SK-N-MC (cell line): ENCODE measurements around the gene COTL1.

Experiments used
- EZH2 ChIP-seq: fragments of 200-600 bp; sonication (generic); IDR thresholded peaks from one replicate; pipeline ENCODE4 v1.6.1; 2017; ENCODE audit warnings: antibody characterized with exemption
- FOXP2 ChIP-seq: optimal IDR thresholded peaks from 2 replicates; pipeline ENCODE3; 2011; ENCODE audit warnings: mild to moderate bottlenecking, moderate library complexity; ENCODE audit not compliant: insufficient read depth; ENCODE audit errors: extremely low read length, control extremely low read depth
- POLR2AphosphoS5 ChIP-seq: IDR thresholded peaks from 2 replicates; pipeline ENCODE4 v1.6.1; 2012; ENCODE audit warnings: mild to moderate bottlenecking, low read depth, low read length, borderline replicate concordance

DNA sequence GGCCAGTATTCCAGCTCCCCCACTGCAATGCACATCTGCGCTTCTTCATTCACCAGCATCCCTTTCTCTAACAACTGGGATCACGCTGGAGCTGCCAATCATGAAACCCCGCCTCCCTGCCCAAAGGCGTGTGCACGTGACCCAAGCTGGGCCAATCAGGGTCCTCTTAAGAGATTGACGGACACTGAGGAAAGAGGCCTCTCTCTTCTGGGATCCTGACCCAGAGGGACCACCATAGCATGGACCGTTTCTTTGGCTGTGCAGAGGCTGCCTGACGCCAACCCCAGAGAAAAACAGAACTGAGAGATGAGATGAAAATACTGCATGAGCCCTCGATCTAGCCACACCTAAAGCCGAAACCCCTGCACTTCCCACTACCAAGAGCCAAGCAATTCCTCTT lies 32.0 kb downstream of the COTL1 start:
- TF ChIP-seq POLR2AphosphoS5 (no peak), EZH2 (no peak), FOXP2 (no peak)
